Sigmoid colon (tissue), 4 donors: ENCODE data around the gene ZNF853.

Experiments
- POLR2A ChIP-seq, 2 donors: fragments of 450-650 bp; IDR thresholded peaks; one replicate each; pipeline ENCODE4 v1.6.1; 2016; ENCODE audit warnings: antibody characterized with exemption in 2 of 2, mild to moderate bottlenecking in 2 of 2, moderate library complexity in 2 of 2
- POLR2AphosphoS5 ChIP-seq, 4 donors: sonication (generic); formaldehyde crosslinking; IDR thresholded peaks; one replicate each; pipeline ENCODE4 v1.6.1; 2017; ENCODE audit warnings: antibody characterized with exemption in 4 of 4
- TF ChIP-seq, protein P1 (sequence below), 4 experiments: fragments of 450-650 bp in 3 of 4; fragments of 200-600 bp in 1 of 4; IDR thresholded peaks; one replicate each; pipeline ENCODE4 v1.5.1; 2016 to 2019; ENCODE audit warnings: antibody characterized with exemption in 4 of 4, mild to moderate bottlenecking in 3 of 4, moderate library complexity in 2 of 4

DNA sequence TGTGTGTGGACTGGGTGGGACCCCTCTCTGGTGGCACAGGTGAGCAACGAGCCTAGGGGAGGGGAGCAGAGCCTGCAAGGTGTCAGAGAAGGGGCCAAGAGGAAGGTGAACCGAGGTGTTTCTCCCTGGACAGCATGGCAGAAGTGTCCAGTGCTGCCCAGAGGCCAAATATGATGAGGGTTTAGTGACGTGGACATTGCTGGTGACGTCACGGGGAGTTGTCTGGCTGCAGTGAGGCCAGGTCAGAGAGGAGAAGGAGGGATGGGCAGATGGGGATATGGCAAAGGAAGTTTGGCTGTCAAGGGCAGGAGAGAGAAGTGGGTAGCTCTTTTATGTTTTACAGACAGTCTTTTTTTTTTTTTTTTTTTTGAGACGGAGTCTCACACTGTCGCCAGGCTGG is 2.6 kb upstream of the ZNF853 start:
- TF ChIP-seq, protein P1, sequence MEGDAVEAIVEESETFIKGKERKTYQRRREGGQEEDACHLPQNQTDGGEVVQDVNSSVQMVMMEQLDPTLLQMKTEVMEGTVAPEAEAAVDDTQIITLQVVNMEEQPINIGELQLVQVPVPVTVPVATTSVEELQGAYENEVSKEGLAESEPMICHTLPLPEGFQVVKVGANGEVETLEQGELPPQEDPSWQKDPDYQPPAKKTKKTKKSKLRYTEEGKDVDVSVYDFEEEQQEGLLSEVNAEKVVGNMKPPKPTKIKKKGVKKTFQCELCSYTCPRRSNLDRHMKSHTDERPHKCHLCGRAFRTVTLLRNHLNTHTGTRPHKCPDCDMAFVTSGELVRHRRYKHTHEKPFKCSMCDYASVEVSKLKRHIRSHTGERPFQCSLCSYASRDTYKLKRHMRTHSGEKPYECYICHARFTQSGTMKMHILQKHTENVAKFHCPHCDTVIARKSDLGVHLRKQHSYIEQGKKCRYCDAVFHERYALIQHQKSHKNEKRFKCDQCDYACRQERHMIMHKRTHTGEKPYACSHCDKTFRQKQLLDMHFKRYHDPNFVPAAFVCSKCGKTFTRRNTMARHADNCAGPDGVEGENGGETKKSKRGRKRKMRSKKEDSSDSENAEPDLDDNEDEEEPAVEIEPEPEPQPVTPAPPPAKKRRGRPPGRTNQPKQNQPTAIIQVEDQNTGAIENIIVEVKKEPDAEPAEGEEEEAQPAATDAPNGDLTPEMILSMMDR (IDR thresholded peaks at IDR 0.05) = no peak
- no peak for TF ChIP-seq POLR2A (IDR thresholded peaks at IDR 0.05)
- no peak for TF ChIP-seq POLR2AphosphoS5 (IDR thresholded peaks at IDR 0.05)
